Measurements from ENCODE around the gene AP5Z1.

The AP5Z1 gene

DNA sequence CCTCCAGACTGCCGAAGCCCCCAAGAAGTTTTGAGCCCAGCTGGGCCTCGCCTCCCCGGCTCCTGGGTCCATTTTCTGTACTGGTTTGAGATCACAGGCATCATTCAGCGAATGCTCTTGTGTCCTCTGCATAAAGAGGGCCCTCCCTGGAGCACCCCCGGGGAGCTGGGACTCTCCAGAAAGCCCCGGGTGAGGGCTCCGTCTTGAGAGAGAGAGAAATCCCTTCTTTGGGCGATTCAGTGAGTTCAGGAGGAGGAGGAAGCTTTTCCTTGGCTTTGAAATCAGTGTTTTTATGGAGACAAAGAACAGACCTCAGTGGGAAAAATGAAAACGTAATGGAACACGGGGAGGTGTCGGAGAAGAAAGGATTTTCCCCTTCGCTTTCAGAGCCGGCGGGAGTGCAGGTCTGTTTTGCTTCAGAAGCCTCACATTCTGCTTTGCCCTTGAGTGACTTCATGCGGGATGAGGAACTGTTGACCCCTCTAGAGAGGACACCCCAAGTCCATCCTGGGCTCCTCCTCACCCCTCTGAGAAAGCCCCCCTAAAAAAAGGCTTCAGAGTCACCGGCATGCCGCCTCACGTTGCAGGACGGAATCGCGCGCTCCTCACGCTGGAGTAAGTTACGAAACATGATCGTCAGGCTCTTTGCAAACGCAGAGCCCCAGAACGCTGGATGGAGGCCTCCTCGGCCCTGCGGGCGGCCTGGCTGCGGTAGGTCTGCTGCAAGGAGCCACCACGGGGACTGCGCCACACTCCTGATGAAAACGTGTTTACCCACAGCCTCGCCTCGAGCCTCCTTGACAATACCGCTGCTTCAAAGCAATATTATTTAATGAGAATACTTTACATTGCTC is 8.5 kb upstream of the AP5Z1 start:
- no peak for DNase-seq (ENCODE audit: low spot score)

DNA sequence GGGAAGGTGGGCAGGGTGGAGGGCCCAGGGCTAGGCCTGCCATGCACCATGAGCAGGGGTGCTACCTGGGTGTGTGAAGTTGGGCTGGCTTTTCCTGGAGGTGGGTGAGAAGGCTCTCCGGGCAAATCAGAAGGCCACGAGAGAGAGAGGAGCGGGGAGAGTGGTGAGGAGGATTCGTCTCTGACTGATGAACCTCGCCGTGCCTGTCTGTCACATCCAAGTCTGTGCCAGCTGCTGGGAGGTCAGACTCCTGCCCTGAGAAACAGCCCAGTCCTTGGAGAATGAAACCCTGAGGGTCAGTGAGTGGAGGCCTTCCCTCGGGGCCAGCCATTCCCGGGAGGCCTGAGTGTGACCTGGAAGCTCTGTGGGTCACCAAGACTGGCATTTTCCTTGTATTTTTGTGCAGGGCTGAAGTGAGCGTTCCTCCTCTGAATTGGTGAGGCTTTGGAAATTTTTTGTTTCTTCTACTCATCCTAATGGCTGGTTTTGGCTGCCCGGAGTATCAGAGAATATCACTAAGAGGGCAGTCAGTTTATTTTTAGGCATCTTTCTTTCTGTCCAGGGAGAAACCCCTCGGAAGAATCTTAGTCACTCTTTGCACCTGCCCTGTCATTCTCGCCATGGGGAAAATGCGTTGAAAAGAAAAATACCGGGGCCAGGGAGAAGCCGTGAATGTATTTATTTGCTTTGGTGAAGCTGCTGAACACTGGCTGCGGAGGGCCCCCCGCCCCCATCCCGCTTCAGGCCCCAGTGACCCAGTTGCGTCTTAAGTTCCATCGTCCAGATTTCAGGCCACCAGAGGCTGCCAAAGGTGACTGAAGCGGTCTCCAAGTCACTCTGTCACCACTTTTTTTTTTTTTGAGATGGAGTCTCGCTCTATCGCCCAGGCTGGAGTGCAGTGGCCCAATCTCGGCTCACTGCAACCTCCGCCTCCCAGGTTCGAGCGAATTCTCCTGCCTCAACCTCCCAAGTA is 6.5 kb upstream of the AP5Z1 start:
- no peak for DNase-seq (ENCODE audit: low spot score)

DNA sequence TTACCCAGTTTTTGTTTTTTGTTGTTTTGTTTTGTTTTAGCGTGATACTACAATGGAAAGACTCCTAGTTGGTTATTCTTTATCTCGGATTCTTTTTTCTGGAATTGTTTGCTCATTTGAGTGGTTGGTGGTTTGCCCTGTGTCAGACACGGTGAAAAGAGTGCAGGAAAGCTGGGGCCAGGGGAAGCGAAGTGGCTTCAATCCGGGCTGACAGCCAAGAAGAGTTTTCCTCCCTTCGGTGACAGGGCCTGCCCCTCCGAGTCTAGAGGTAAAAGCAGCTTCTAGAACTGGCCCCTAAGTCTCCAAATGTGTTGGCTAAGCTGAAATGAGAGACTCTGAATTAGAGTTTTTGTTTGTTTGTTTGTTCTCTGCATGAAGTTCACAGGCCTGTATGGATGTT is 5.7 kb upstream of the AP5Z1 start:
- DNase-seq (ENCODE audit: low spot score) = no peak

DNA sequence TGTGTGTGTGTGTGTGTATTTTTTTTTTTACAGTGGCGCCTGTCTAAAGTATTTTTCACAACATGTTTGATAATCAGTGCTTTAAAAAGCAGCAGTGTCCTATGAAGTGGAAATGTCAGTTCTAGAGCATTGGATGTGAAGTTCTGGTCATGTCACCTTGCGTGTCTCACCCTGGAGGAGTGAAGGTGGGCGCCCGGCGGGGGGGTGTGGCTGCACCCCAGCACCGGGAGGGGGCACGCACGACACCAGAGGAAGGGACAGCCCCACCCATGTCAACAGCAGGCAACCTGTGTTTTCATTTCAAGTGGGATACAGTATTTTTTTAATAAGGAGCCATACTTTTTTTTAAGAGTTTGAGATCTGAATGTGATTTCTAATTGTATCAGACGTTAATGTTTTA is 4.5 kb upstream of the AP5Z1 start:
- no peak for DNase-seq (ENCODE audit: low spot score)

DNA sequence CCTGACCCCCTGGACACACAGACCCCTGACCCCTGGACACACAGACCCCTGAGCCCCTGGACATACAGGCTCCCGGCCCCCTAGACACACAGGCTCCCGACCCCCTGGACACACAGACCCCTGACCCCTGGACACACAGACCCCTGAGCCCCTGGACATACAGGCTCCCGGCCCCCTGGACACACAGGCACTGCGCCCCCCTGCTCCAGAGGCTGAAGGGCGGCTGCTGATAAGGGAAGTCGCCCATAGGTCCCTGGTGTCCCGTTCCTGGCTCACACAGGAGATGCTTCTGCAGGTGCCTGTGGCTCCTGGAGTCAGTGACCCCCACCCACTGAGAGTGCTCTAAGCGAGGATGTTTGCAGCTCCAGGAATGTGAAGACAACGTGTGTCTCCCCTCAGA is 3.7 kb upstream of the AP5Z1 start:
- no peak for DNase-seq (ENCODE audit: low spot score)

DNA sequence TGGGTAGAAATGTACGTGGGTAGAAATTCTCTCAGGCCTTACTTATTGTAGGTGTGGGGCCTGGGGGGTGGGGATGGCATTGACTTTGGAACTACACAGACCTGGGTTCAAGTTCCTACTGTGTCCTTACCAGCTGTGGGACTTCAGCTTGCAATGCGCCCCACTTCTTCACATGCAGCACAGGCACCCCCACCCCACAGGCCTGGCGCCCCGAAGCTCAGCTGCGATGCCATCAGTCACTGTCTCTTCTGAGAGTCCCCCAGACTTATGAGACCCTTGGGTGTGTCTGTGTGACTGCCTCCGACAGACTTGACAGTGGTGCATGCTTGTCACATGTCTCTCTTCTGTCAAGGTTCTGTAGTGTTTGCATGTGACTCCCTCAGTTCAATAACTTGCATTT is 3.1 kb upstream of the AP5Z1 start:
- DNase-seq (ENCODE audit: low spot score) = no peak

DNA sequence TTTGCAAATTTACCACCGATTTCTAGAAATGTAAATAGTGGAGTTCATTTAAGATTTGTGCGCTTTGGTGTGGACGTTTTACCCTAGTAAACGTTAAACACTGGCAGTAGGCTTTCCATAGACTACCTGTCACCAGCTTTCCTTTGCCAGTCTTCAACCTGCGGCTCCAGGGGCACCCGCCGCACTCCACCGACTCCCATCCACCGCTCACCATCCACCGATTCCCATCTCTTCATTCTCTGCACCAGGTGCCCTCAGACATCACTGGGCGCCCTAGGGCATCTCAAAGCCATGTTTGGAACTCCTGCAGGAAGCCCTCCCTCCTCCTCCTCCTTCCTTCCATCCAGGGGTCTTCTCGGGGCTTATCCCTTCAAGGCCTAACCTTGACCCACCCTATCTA is 1.4 kb upstream of the AP5Z1 start:
- no peak for DNase-seq (ENCODE audit: low spot score)

DNA sequence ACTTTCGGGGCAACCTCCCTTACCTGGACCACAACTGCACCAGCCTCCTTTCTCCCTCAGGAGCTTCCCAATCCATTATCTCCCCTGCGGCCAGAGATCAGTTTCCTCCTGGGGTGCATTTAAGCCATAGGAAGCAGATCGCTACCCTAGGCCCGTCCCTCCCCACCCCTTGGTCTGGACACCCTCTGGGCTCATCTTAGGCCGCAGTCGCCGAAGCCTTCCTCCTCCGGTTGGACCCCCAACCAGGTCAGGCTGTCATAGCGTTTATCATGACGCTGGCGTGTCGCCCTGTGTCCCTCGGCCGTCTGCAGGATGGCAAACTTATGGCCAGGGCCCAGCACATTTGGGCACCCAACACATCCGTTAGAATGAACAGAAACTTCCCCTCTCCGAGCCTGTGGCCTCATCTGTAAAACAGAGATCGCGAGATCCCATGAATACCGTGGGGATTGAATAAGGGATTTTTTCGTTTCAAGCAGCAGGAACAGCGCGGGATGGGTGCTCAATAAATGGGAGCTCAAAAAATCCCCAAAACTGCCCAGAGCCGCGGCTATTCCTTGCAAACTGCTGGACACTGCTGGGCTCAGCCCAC is 669 bp upstream of the AP5Z1 start:
- peak; percentile 73 for DNase-seq (ENCODE audit: low spot score)

DNA sequence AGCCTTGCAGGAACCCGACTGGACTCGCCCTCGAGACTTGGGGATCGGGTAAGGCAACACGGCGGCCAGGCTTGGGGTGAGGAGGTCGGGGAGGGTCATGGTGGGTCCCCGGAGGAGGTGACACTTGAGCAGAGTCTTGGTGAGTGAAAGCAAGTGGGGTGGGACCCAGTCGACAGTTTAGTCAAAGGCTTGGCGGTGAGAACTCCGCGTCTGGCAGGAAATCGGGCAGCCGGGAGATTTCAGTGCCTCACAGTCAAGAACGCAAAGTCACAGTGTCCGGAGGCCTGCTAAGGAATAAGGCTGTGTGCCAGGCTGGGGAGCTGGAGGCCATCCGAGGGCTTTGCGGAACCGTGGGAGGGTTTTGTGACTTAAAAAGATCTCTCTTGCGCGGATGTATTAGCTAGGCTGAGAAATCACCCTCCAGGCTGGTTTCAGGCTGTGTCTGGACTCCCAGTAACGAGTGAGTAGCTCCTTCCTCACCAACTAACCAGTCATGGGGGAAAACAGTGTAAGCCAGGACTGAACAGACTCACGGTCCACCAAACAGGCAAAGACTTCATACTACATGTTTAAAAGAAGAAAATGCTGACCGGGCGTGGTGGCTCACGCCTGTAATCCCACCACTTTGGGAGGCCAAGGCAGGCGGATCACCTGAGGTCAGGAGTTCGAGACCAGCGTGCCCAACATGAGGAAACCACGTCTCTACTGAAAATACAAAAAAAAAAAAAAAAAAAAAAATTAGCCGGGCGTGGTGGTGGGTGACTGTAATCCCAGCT is 613 bp downstream of the AP5Z1 start:
- no peak for DNase-seq (ENCODE audit: low spot score)

DNA sequence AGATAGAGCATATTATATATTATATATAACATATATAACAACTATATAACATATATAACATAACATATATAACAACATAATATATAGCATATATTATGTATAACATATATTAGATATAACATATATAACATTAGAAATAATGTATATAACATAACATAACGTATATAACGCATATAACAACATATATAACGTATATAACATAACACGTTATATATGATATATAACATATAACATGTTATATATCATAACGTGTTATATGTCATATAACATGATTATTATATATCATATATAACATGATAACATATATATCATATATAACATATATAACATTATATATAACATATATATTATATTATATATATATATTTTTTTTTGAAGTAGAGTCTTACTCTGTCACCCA is 3.7 kb downstream of the AP5Z1 start:
- DNase-seq (ENCODE audit: low spot score) = no peak

DNA sequence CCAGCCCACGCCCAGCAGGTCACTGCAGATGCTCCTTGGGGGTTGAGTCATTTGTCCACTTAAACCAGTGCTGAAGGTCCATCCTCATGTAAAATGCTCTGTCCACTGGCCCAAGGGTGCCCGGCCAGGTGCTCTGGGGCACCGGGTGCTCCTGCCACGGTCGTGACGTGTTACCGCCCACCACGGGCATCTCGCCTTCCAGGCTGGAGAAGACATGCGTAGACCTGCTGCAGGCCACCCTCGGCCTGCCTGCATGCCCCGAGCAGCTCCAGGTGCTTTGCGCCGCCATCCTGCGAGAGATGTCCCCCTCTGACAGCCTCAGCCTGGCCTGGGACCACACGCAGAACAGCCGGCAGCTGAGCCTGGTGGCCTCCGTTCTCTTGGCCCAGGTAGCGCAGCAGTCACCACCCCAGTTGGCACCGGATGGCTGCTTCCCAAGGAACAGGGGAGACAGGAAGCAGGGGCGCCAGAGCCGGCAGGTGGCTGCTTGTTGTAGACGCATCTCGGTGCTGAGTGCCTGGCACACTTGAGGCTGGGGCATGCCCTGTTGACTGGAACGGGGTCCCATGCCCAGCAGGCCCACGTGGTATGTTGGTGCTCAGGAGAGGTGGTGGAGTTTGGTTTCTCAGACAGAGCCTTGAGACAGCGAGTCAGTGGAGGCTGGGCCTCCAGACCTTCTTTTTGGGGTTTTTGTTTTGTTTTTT is 6.1 kb downstream of the AP5Z1 start:
- no peak for DNase-seq (ENCODE audit: low spot score)

DNA sequence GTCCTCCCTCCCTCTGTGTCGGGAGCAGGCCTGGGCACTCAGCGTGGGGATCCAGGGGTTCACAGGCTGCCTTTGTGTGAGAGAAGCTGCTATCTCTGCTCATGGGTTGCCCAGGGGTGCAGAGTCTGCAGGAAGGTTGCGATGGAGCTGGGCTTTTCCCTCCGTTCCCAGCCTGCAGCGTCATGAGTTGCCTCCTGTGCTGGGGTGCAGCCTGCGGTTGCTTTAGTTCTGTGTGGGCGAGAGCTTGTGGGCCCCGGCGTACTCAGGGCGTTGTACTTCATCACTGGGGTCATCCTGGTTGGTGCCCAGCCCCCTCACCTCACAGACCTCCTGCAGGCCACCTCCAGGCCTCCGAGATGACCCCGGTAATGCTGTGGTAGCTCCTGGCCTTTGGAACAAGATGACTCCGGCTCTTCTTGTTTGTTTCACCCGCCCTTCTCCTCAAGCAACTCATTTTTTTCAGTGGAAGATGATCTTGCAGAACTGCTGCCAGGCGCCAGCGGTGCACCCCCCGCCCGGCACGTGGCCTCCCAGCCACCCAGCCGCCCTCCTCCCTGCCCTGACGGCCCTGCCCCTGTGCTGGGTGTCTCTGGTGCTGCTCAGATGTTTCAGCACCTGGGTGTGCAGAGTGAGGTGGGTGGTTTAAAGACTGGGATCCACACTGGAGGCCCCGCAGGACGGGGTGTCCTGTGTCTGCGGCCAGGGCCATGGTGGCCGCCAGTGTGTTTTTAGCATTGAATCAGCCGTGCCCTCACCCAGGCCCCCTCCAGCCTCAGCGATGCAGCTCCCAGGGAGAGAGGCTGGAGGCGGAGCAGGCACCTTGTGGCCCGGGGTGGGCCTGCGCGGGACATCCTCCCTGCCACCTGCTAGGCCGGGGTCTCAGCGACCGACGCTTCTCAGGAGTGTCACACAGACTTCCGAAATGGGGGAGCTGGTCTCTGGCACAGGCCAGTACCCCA is 7.2 kb downstream of the AP5Z1 start:
- no peak for DNase-seq (ENCODE audit: low spot score)

DNA sequence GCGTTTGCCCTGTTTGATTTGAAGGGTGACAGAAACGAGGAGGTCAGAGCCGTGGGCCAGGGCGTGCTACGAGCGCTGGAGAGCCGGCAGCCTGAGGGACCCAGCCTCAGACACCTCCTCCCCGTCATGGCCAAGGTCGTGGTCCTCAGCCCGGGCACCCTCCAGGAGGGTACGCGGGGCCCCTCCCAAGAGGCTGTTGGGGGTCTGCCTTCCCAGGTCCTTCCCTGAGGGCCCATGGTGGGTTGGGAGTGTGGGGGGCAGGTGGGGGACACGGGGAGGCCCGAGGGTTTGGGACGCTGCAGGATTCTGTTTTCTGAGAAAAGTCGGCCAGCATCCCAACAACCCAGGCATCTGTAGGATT is 7.8 kb downstream of the AP5Z1 start:
- no peak for DNase-seq (ENCODE audit: low spot score)

DNA sequence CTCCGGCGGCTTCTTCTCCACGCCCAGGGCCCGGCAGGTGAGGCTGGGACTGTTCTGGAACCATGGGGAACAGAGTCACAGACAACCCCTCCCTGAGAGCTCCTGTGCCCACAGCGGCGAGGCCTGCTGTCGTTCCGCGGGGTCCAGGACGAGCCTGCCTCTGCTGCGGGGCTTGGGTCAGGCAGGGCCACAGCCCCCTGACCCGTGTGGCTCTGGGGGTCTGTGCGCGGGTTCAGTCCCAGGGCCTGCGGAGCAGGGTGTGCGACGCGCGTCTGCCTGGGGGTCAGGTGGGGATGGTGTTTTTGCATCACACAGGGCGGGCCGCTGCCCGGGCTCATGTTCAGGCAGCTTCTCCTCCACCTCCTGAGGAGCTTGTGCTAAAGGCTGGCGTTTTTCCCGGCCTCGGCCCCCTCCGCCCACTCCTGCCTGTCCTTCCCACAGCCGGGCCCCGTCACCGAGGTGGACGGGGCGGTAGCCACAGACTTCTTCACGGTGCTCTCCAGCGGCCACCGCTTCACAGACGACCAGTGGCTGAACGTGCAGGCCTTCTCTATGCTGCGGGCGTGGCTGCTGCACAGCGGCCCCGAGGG is 8.4 kb downstream of the AP5Z1 start:
- DNase-seq (ENCODE audit: low spot score) = no peak

DNA sequence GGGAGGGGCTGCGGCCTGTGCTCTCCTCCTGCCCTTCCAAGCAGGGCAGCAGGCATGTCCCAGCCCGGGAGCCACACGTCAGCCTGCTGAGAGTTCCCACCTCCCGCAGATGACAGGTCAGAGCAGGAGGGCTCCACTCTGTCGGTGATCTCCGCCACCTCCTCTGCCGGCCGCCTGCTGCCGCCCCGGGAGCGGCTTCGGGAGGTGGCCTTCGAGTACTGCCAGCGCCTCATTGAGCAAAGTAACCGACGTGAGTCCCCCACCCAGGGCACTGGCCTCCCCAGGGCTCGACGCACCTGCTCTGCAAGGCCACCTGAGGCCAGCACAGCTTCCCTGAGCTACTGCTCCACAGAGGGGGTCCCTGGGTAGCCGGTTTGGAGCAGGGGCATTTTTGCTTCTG is 9.4 kb downstream of the AP5Z1 start:
- no peak for DNase-seq (ENCODE audit: low spot score)

DNA sequence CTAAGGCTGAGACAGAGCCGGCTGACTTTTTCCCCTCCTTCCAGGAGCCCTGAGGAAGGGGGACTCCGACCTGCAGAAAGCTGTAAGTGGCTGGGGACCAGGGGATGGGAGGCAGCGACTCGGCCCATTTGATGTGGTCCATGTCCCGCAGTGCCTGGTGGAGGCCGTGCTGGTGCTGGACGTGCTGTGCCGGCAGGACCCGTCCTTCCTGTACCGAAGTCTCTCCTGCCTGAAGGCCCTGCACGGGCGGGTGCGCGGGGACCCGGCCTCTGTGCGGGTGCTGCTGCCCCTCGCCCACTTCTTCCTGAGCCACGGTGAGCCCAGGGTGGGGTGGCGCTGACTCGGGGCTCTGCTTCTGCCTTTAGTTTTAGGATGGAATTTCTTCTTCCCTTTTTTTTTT is 9.9 kb downstream of the AP5Z1 start:
- DNase-seq (ENCODE audit: low spot score) = no peak

DNA sequence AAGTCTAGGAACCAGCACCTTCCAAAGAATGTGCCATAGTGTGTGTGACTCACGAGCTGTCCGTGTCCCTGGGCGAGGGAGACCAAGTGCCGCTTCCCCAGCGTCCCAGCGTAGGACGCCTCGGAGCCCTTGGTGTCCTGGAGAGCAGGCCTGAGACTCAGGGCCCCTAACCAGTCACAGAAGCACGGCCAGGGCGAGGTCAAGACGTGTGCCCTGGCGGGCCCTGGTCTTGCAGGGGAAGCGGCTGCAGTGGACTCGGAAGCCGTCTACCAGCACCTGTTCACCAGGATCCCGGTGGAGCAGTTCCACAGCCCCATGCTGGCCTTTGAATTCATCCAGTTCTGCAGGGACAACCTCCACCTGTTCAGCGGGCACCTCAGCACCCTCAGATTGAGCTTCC is 10.6 kb downstream of the AP5Z1 start:
- DNase-seq (ENCODE audit: low spot score) = no peak

DNA sequence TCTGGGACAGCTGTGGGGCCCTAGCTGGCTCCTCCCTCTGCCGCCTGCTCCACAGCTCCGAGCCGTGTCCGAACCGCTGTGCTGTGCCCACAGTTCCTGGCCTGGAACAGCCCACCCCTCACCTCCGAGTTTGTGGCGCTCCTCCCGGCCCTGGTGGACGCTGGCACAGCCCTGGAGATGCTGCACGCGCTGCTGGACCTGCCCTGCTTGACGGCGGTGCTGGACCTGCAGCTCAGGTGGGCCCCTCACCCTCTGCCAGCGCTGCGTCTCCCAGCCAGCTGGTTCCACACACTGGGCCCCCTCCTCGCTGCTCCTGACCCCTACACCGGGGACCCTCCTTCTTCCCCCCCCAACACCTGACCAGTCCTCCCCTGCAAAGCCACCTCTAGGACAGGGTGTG is 12.1 kb downstream of the AP5Z1 start:
- DNase-seq (ENCODE audit: low spot score) = no peak

DNA sequence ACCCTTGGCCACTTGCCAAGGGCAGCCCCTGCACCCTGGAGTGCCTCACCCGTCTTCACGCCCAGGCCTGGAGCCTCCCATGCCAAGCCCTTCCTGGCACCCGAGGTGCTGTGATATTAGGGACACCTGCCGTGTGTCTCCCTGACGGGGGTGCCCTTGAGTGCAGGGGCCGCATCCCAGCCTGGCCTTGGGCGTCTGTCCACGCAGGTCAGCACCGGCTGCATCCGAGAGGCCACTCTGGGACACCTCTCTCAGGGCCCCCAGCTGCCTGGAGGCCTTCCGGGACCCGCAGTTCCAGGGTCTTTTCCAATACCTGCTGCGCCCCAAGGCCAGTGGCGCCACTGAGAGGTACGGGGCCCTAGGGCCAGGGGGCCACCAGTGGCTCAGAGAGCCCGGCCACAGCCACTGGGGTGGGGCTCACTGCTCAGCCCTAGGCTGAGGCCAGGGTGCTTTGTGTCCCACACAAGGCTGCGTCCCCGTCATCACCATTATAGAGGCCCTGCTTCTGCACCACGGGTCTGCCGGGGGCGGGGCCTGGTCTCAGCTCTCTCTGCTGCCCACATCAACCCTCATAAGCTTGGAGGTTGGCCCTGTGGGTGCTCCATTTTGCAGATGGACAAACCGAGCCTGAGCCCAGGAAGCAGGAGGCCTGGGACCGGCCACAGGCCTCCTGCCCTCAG is 12.7 kb downstream of the AP5Z1 start:
- no peak for DNase-seq (ENCODE audit: low spot score)

Measured in left forelimb (tissue), 1 donor.